ENCODE measurements around the gene MT1F.
"Not testable (repeated sequence)": the region's sequence is repeated elsewhere in the genome, so short reads cannot be mapped to it uniquely, and the experiment has no call there.

MT1F gene

GRCh38 chr16:56657555-56658326, at the start of gene MT1F:
MT1F (plus strand) TSS chr16:56657959; CDS start chr16:56658059, 100 bp downstream.
- DNase-seq, result no peak

DNA sequence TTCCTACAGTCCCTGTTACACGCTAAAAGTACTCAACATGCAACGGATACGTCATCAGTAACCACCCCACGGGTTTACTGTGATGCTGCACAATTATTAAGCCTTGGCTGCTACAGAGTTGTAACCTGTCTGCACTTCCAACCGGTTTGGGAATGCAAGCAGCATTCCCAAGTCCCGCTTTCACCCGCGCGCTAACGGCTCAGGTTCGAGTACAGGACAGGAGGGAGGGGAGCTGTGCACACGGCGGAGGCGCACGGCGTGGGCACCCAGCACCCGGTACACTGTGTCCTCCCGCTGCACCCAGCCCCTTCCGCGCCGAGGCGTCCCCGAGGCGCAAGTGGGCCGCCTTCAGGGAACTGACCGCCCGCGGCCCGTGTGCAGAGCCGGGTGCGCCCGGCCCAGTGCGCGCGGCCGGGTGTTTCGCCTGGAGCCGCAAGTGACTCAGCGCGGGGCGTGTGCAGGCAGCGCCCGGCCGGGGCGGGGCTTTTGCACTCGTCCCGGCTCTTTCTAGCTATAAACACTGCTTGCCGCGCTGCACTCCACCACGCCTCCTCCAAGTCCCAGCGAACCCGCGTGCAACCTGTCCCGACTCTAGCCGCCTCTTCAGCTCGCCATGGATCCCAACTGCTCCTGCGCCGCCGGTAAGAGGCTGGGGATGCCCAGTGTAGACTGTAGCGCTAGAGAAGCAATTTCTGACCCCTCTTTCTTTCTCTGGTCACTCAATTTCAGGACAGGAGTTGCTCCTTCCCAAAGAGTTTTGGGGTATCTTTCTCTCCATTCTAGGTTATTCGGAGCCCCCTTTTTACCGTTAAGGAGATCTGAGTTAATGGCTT, 49.5 kb upstream of the MT1F start, which contains the start of gene MT2A:
TSS of gene MT2A (plus strand) at position 542 of the 833 bp plus-strand sequence. CDS start at position 614, 72 bp downstream.
- DNase-seq, result peak; percentile 81

DNA sequence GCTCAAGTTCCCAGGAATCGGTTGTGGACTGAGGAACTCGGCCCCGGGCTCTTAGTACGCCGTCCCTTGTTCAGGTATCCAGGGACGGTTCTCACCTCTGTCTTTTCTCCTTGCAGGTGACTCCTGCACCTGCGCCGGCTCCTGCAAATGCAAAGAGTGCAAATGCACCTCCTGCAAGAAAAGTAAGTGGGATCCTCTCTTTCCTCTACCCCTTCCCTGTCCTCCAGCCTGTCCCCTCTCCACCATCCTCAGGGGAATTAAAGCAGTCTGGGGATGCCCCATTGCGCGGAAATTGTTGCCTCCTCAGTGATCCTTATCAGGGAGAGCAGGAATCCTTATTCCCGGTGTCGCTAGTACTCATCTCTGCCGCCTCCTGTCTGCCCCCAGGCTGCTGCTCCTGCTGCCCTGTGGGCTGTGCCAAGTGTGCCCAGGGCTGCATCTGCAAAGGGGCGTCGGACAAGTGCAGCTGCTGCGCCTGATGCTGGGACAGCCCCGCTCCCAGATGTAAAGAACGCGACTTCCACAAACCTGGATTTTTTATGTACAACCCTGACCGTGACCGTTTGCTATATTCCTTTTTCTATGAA, 48.8 kb upstream of the MT1F start:
- DNase-seq, result no peak

DNA sequence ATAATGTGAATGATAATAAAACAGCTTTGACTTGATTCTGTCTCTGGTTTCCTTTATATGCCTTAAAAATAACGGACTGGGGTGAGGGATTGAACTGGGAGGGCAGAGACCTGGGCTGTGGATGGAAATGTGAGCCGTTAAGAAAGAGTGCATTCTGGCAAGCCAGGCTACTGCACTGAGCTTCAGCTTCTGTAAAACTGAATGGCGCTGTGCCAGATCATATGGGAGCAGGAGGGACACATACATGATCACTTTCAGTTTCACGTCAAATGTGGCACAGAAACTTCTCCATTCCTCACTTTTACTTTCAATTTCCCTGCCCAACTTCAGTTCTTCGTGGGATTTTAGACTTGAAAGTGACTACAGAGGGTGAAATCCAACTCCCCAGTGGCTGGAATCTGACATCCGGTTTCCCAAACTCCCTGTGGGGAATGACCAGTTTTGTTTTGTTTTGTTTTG, 48.3 kb upstream of the MT1F start:
- peak; percentile 16 for DNase-seq

DNA sequence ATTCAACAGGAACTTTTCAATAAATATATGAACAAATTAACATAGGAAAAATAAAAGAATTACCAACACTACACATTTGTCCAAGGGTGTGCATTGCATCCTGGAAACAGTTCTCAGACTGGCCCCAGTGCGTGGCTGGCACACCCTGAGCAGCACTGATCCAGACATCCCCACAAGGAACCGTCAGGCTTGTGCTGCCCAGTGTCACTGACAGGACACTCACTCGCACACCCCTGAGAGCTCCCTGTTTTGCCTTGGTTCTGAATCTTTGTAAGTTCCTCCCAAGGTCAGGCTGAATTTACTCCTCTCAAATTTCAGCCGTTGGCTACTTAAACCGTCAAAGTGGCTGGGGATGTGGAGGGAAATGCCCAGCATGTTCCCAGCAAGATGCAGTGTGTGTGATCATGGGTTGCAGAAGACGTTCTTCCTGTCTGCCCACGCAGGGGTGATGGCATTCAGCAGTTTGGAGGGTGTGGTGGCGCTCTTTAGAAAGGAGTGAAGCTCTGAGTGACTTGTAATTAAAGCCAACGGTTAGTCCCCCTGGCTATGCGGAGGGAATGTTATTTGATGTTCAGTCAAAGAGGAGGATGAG, 47.6 kb upstream of the MT1F start:
- DNase-seq, result no peak

GRCh38 chr16:56610609-56611111, 47.1 kb upstream of the MT1F start:
- DNase-seq, result no peak

GRCh38 chr16:56611281-56611833, 46.4 kb upstream of the MT1F start:
- no peak for DNase-seq

DNA sequence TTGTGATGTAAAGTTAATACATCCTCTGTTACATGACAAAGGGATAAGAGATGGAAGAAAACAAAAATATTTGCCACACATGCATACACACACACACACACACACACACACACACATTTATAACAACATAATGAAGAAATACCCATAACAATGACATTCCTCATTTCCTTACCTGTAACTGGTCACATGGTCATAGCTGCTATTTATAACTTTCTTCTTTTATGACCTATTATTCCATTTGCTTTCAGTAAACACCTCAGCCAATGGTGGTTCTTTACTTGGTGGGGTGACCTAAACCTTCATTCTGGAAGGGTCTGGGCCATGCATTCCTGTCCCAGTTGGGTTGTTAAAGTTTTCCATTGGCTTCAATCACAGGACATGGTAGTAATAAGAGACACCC, 44.1 kb upstream of the MT1F start:
- DNase-seq, result no peak

DNA sequence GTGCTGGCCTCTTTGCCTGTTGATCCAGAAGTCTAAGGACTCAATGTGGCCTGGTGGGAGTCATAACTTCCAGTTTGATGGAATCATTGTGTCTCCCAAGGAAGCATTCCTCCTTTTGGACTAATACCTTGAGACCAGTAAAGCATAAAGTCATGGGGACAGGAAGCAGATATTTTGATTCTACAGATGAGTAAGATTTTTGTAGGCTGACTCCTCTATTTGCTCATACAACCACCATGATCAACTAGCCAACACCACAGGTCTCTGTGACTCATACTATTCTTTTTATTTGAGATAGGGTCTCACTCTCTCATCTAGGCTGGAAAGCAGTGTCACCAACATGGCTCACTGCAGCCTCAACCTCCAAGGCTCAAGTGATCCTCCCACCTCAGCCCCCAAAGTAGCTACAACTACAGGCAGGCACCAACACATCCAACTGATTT, 43.2 kb upstream of the MT1F start:
- DNase-seq, result no peak

DNA sequence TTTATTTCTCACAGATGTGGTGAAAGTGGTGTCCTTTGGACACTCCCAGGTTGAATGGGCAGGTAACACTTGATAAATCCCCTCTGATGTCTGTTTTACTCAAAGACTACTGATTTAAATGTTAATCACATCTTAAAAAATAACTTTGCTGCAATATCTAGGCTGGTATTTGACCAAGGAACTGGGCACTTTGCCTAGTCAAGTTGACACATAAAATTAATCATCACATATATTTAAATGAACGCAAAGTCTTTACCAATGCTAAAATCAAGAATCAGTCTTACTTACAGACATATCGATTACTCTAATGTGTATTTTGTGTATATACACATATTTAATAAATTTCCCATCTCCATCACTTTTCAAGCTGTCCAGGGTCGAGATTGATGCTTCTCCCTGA, 42.4 kb upstream of the MT1F start:
- no peak for DNase-seq

- DNase-seq, result no peak
Observed at GRCh38 chr16:56616608-56617211, 41.0 kb upstream of the MT1F start.

DNA sequence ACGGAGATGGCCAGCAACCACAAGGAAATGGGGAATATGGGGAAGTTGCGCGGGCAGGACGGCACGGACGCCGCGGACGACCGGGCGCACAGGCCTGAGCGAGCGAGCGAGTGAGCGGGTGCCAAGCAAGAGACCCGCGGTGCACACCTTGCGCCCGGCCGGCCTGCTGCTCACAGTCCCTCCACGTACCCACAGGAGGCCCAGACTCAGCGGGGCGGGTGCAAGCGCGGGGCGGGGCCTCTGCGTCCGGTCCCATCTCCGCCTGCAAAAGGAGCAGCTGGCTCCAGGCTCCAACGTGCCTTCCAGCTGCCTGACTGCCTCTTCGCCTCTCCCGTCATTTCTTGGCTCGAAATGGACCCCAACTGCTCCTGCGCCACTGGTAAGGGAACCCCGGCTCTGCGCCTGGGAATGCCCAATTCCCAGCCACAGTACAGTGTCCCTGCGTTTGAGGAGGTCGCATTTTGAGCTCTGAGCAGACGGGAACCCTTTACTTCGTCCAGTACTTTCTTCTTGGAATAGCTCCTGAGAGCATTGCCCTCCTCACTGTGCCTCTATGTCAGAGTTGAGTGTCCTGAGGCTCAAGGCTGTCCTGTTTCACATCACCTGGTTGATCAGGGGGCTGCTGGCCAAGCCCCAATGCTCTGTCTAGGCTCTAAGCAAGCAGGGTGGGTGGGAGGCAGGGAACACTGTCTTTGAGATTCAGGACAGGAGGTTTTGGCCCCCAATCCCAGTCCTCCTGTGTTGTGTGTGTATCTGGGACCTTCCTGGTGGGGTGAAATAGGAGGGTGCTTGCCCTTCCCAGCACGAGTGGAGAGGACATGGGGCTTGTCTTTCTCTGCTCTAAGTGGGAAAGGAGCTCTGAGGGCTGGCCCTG, 40.3 kb upstream of the MT1F start:
- no peak for DNase-seq

DNA sequence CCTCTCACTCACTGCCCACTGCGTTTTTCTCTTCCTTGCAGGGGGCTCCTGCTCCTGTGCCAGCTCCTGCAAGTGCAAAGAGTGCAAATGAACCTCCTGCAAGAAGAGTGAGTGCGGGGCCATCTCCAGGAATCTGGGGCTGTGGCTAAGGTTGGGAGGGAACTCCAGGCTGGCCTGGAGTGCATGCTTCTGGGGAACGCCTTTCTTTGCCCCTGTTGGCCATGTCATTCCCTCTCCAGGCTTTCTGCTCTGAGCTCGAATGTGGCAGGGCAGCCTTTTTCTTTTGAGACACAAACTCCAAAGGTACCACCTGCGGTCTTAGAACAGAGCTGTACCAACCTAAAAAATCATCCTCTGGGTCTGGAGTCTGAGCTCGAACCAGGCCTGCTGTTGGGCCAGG, 39.6 kb upstream of the MT1F start:
- DNase-seq, result no peak

GRCh38 chr16:56620339-56620897, 37.3 kb upstream of the MT1F start:
- no peak for DNase-seq

DNA sequence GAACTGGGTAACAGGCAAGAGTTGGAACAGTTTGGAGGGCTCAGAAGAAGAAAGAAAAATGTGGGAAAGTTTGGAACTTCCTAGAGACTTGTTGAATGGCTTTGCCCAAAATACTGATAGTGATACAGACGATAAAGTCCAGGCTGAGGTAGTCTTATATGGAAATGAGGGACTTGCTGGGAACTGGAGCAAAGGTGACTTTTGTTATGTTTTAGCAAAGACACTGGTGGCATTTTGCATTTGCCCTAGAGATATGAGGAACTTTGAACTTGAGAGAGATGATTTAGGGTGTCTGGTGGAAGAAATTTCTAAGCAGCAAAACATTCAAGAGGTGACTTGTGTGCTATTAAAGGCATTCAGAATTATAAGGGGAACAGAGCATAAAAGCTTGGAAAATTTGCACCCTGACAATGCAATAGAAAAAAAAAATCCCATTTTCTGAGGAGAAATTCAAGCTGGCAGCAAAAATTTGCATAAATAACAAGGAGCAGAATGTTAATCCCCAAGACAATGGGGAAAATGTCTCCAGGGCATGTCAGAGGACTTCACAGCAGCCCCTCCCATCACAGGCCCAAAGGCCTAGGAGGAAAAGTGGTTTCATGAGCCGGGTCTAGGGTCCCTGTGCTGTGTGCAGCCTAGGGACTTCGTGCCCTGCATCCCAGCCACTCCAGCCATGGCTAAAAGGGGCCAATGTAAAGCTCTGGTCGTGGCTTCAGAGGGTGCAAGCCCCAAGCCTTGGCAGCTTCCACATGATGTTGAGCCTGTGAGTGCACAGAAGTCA, 35.9 kb upstream of the MT1F start:
- DNase-seq, result not testable (repeated sequence)

- DNase-seq, result not testable (repeated sequence)
Observed at GRCh38 chr16:56623184-56623583, 34.6 kb upstream of the MT1F start.

- no peak for DNase-seq
Observed at GRCh38 chr16:56623637-56624036, 34.1 kb upstream of the MT1F start.

DNA sequence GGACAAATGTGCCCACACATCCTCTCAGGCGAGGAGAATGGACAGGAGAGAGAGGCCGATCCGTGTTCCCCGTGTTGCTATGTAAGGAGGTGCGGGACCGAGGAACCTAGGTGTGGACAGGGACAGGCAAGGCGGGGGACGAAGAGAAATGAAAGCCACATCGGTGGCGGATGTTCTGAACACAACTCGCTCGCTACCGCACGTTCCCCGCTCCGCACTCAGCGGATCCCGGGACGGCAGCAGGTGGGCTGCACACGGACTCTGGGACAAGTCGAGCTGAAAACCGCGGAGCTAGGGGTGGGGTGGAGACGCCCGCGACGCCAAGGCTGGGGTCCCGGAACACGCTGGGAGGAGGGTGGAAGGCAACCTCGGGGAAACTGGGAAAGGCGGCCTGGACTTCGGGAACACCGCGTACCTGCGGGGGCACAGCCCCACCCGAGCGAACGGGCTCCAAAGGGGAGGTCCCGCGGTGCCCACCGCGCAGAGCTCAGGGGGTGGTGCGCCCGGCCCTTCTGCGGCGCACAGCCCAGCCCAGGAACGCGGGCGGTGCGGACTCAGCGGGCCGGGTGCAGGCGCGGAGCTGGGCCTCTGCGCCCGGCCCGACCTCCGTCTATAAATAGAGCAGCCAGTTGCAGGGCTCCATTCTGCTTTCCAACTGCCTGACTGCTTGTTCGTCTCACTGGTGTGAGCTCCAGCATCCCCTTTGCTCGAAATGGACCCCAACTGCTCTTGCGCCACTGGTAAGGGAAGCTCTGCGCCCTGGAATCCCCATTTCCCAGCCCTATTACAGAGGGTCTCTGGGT, 32.4 kb upstream of the MT1F start, which contains the start of gene MT1E:
TSS of gene MT1E (plus strand) at position 642 of the 803 bp plus-strand sequence. CDS start at position 713, 71 bp downstream.
- peak; percentile 24 for DNase-seq
